GM08714 (cell line): Measurements from ENCODE around the gene SFXN5.

Experiments
- H3K4me3 ChIP-seq: fragments of 200-500 bp; sonication (Bioruptor generic); 2 replicates; pipeline ENCODE4 v1.5.1; 2014; ENCODE audit warnings: mild to moderate bottlenecking, low read length, inconsistent platforms
- ZNF274 ChIP-seq: IDR thresholded peaks from 2 replicates; pipeline ENCODE4 v1.6.1; 2012; ENCODE audit warnings: mild to moderate bottlenecking, low read depth, low read length

Gene SFXN5

GRCh38 chr2:72973137-72973535, 98.4 kb downstream of the SFXN5 start:
- no peak overlapping the region for H3K4me3 ChIP-seq
- no peak for TF ChIP-seq ZNF274

GRCh38 chr2:72972352-72973136, 99.0 kb downstream of the SFXN5 start:
- H3K4me3 ChIP-seq, result no peak overlapping the region
- no peak for TF ChIP-seq ZNF274

- H3K4me3 ChIP-seq, result no peak overlapping the region
- TF ChIP-seq ZNF274, result no peak
Observed at GRCh38 chr2:72971036-72971435, 100.5 kb downstream of the SFXN5 start.

GRCh38 chr2:72969706-72970105, 101.8 kb downstream of the SFXN5 start:
- H3K4me3 ChIP-seq, result no peak overlapping the region
- no peak for TF ChIP-seq ZNF274

- TF ChIP-seq ZNF274, result no peak
- H3K4me3 ChIP-seq, result no peak overlapping the region
Observed at GRCh38 chr2:72968286-72968685, 103.2 kb downstream of the SFXN5 start.

- TF ChIP-seq ZNF274, result no peak
- H3K4me3 ChIP-seq, result no peak overlapping the region
Observed at GRCh38 chr2:72965770-72966450, 105.6 kb downstream of the SFXN5 start.

GRCh38 chr2:72965016-72965415, 106.5 kb downstream of the SFXN5 start:
- no peak overlapping the region for H3K4me3 ChIP-seq
- no peak for TF ChIP-seq ZNF274

- H3K4me3 ChIP-seq, result no peak overlapping the region
- no peak for TF ChIP-seq ZNF274
Observed at GRCh38 chr2:72964146-72964525, 107.4 kb downstream of the SFXN5 start.

GRCh38 chr2:72963423-72964145, 107.9 kb downstream of the SFXN5 start:
- TF ChIP-seq ZNF274, result no peak
- no peak overlapping the region for H3K4me3 ChIP-seq

GRCh38 chr2:72962911-72963310, 108.6 kb downstream of the SFXN5 start:
- no peak overlapping the region for H3K4me3 ChIP-seq
- TF ChIP-seq ZNF274, result no peak

GRCh38 chr2:72961853-72962468, 109.6 kb downstream of the SFXN5 start:
- H3K4me3 ChIP-seq, result no peak overlapping the region
- TF ChIP-seq ZNF274, result no peak

GRCh38 chr2:72961036-72961720, 110.3 kb downstream of the SFXN5 start:
- no peak for TF ChIP-seq ZNF274
- H3K4me3 ChIP-seq, result no peak overlapping the region

- no peak for TF ChIP-seq ZNF274
- no peak overlapping the region for H3K4me3 ChIP-seq
Observed at GRCh38 chr2:72959995-72960981, 111.2 kb downstream of the SFXN5 start.

- H3K4me3 ChIP-seq, result no peak overlapping the region
- no peak for TF ChIP-seq ZNF274
Observed at GRCh38 chr2:72959554-72959953, 112.0 kb downstream of the SFXN5 start.
